HG02884 (cell line): ENCODE results near the gene CACNG3.
"Not testable (repeated sequence)": the region's sequence is repeated elsewhere in the genome, so short reads cannot be mapped to it uniquely, and the experiment has no call there.

Experiments used
- ATAC-seq: cut with Tn5 transposase; IDR thresholded peaks from one replicate; pipeline ENCODE4 v1.9.1; 2021; ENCODE audit warnings: mild to moderate bottlenecking, moderate library complexity; ENCODE audit not compliant: unreplicated experiment

Gene CACNG3

DNA sequence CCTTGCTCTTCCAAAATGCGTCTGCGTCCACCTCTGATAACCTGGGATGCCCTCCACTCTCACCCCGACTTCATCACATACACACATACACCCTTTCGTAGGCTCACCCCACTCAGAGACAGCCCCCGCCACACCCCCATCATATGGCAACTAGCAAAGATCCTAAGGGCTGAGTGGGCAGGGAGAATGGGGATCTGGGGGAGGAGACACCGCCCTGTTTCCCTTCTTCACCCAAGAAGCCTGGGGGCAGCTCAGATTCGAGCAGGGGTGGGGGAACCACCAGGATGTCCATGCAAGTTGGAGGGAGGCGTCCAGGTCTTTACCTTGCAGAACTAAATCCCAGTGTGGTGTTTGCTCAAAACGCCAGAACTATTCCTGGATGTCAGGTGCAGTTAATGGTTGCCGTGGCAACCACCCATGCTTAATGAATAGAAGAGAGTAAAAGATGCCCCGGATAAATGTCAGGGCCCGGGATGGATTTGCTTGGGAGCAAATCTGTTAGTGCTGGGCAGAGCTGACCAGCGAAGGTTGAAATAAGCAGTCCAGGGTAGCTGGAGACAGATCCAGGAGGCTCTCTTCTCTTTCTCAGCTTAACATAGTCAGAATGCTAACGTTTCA, 72.8 kb downstream of the CACNG3 start:
- ATAC-seq, result no peak

DNA sequence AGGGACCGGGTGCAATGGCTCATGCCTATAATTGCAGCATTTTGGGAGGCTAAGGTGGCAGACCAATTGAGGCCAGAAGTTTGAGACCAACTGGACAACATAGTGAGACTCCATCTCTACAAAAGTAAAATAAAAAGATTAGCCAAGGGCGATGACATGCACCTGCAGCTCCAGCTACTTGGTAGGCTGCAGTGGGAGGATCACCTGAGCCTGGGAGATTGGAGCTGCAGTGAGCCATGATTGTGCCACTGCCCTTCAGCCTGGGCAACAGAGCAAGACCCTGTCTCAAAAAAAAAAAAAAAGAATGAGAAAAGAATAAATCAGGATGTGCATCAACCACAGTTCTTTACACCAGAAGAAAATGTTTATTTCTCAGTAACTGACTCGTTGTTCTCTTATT, 76.0 kb downstream of the CACNG3 start:
- no peak for ATAC-seq

DNA sequence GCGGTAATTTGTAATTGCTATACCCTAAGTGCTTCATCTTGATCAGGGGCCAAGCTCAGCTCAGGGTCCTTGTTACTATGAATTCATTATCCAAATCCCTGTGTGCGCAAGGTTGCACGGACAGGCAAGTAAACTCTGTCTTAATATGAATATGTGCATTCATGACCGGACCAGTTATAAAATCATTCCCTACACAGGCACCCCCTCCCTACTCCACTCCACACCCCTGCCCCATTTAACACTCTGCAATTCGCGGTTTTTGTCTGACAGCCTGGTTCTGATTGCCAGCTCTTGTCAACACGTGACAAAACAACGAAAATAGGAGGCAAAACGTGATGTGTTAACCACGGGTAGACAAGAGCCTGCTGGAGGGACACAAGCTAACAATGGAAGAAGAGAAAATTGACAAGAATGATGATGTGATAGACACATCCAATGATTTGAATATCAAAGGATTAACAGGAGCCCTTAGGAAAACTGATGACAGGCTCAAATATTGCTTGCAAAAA, 76.5 kb downstream of the CACNG3 start:
- ATAC-seq, result no peak

DNA sequence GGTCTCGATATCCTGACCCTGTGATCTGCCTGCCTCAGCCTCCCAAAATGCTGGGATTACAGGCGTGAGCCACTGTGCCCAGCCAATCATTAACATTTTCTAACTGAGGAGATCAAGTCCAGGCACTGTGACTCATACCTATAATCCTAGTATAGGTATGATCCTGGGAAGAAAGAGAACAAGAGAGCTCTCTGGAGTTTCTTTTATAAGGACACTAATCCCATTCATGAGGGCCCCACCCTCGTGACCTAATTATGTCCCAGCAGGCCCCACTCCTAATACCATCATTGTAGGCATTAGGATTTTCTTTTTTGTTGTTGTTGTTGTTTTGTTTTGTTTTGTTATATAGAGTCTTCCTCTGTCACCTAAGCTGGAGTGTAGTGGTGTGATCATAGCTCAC, 80.4 kb downstream of the CACNG3 start:
- no peak for ATAC-seq

DNA sequence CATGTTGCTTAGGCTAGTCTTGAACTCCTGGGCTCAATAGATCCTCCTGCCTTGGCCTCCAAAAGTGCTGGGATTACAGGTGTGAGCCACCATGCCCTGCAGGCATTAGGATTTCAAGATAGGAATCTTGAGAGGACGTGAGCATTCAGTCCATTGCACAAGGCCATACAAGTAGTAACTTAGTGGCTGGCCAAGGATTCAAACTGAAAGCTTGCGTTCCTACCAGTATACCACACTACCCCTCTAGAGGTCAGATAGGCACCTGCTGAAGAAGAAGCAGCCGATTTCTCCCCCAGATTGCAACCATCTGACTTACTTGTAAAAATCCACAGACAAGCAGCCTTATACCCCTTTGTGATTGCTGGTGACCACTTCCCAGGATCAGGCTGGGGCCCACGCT, 80.9 kb downstream of the CACNG3 start:
- no peak for ATAC-seq

DNA sequence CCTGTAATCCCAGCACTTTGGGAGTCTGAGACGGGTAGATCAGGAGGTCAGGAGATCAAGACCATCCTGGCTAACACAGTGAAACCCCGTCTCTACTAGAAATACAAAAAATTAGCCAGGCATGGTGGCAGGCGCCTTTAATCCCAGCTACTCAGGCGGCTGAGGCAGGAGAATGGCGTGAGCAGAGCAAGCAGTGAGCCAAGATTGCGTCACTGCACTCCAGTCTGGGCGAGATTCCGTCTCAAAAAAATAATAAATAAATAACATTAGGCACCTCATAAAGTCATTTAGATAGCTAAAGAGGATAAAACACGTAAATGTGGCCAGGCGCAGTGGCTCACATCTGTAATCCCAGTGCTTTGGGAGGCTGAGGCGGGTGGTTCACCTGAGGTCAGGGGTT, 87.7 kb downstream of the CACNG3 start:
- ATAC-seq, result not testable (repeated sequence)

DNA sequence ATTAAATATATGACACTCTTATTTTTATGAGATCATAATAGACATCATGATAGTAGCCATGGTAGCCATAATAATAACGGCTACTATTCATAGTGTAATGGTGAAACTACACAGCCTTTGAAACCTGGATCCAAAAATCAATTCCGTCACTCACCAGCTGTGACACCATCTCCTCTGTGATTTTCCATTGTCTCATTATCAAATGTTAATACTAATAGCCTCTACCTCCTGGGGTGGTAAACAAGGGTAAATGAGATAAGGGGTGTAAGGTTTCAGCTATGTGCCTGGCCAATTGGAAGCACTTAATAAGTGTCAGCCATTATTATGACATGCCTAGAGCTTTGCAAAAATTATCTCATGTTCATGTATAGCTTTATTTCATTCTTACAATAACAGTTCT, 88.6 kb downstream of the CACNG3 start:
- no peak for ATAC-seq

DNA sequence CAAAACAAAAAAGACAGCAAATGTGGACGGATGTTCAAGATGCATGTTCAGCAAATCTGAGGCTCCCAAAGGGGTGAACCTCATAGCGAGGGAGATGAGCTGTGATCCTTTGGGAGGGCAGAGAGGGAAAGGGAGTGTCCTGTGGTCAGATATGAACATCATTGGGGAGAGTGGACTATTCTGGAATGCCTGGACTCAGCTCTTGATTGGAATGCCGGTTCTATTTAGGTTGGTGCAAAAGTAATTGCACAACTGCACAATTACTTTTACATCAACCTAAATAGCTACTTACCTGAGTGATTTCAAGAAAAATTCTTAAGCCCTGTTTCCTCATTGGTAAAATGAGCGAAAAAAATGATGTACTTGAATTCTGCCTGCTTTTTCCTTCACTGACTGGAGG, 89.6 kb downstream of the CACNG3 start:
- ATAC-seq, result no peak

DNA sequence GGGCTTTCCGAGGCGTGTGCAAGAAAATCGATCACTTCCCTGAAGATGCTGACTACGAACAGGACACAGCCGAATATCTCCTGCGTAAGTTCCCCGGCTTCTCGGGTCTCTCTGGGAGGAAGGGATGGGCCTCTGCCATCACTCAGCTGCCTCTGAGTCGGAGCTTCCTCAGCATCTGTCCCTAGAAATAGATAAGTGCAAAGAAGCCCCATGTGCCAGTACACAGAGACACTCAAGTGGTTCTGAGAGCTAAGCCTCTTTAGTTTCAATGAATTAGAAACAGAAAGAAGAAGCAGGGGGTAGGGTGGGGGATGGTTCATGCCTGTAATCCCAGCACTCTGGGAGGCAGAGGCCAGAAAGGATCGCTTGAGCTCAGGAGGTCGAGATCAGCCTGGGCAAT, 90.6 kb downstream of the CACNG3 start:
- ATAC-seq, result no peak

DNA sequence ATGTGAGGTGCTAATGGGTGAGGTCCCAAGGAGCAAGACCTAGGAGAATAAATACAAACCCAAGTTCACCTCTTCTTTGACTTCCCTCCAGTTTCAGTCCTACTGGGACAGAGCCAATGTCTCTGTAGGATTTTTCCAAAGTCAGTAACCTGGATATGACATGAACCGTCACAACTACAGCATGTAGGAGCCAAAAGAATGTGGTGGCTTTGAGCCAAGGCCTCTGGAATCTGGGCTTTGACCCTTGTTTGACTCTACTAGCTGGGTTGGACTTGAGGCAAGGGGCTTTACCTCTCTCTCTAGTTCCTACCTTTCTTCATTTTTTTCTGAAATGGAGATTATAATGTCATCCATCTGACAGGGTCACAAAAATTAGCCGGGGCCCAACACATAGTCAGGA, 91.4 kb downstream of the CACNG3 start:
- no peak for ATAC-seq

DNA sequence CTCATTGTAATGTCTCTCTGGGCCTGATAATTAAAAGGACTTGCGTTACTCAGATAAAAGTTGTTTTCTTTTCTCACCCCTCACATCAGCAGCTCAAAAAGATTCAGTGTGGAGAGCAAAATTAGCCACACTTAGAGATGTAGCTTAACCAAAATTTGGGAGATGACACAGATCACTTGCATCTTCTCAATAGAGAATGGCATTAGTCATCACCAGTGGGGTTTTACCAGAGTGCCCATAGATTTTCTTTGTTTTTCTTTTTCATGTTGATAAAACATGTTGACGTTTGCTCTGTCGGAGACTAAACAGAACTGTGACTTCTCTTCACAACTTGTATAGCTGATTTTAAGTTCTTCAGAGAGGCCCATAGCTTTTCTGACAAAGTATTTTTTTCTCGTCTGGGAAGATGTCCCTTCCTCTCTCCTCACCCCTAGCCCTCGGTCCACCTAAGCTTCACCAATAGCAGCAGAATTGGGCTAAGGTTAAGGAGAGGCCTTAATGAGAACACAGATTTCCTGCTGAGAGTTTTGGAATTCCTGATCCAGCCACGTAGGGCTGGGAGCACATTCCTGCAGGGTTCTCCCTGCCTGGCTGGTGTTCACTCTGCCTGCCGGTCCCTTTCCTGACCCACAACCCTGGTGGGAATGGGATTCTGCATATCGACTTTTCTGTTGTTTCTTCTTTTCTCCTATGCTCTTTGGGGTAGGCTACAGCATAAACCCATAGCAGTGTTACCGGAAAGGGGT, 92.6 kb downstream of the CACNG3 start:
- no peak for ATAC-seq

DNA sequence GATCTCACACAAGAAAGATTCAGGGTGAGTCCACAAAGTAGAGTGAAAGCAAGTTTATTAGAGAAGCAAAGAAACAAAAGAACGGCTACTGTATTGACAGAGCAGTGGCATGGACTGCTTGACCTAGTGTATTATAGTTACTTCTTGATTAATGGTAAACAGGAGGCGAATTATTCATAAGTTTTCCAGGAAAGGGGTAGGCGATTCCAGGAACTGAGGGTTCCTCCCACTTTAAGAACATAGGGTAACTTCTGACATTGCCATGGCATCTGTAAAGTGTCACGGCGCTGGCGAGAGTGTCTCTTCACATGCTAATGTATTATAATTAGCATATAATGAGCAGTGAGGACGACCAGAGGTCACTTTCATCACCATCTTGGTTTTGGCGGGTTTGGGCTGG, 93.2 kb downstream of the CACNG3 start:
- no peak for ATAC-seq

DNA sequence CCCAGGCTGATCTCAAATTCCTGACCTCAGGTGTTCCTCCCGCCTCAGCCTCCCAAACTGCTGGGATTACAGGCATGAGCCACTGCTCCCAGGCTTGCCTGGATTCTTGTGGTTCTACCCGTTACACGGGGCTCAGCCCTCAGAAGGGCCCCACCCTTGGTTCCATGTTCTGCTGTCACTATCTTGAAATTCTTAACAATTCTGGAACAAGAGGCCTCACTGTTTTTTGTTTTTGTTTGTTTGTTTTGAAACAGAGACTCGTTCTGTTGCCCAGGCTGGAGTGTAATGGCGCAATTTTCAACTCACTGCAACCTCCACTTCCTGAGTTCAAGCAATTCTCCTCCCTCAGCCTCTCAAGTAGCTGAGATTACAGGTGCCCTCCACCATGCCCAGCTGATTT, 96.6 kb downstream of the CACNG3 start:
- ATAC-seq, result no peak

DNA sequence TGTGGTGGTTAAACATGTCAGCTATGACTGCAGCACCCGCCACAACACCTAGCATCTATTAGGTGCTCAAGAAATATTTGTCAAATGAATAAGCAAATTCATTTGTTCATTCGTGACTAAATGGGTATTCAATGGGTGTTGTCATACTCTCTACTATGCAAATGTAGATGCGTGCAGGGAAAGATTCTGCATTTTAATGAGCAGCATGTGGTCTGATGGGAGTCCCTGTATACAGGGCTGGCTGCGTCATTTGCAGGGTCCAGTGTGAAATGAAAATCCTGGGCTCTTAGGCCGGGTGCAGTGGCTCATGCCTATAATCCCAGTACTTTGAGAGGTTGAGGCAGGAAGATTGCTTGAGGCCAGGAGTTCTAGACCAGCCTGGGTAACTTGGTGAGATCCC, 97.5 kb downstream of the CACNG3 start:
- ATAC-seq, result no peak

DNA sequence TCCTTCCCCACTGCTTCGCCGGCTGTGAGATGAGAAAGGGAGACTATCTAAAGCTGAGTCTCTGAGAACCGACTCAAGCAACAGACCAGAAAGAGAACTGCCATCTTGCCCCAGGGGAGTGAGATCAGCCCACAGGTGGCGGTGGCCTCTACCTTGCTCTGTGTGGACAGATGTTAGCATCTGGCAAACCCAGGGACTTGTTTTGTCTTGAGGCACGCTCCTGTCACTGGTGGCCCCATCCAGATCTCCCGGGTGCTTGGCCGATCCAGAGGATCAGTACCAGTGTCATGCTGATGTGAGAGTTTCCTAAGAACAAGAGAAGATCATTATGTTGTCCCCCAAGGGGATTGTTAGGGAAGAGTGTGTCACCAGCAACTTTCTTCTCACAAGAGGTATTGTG, 101.4 kb downstream of the CACNG3 start:
- ATAC-seq, result no peak

DNA sequence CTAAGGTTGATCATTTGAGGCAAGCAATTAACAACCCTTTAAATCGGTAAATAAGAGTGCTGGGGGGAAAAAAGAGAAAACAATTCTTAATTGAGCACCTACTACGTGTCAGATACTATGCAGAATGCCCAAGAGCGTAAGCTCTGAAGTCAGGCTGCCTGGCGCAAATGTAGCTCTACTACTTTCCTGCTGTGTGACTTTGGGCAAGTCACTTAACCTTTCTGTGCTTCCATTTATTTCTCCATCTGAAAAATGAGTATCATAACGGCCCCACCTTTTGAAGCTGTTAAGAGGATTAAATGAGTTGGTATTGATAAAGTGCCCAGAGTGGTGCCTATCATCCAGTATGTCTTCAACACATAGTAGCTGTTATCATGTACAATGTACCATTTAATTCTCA, 102.0 kb downstream of the CACNG3 start:
- no peak for ATAC-seq

DNA sequence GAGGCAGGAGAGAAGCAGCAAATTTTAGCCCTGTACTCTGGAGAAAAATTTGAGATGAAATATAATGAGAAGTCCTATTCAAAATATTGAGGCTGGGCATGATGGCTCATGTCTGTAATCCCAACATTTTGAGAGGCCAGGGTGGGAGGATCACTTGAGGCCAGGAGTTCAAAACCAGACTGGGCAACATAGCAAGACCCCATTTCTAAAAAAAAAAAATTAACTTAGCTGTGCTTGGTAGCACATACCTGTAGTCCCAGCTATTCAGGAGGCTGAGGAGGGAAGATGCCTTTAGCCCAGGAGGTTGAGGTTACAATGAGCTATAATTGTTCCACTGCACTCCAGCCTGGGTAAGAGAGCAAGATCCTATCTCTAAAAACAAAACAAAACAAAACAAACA, 103.4 kb downstream of the CACNG3 start:
- no peak for ATAC-seq

DNA sequence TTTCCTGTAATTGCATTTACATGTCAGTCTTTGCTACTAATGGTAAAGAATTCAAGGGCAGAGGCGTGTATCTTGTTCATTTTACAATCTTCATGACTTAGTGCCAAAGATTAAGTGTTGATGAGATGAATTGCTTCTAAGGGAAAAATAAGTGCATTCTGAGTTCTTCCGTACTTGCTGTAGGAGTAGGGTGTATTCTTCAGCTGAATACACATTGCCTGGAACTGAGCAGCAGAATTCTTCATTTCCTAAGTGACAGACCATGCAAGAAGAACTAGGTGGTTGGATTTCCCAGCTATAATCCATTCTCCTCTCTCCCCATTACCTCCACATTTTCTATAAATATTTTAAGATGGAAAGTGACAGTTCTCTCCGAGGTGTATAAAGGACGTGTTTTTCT, 104.8 kb downstream of the CACNG3 start:
- ATAC-seq, result no peak

DNA sequence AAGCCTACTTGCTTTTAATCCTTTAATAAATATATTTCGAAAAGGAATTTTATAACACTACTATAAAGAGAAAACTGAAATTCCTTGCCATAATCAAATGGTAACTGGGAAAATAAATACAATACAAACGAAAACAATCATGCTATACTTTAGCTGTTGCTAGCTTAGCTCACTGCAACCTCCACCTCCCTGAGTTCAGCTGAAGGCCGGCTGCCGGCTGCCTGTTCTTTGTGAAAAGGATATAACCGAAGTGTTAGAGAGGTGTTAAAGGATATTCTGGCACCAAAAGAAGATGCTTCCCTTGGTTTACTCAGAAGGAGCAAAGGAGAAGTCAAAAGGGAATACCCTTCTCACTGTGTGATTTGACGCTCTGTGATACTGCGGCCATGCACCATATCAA, 108.5 kb downstream of the CACNG3 start:
- no peak for ATAC-seq

DNA sequence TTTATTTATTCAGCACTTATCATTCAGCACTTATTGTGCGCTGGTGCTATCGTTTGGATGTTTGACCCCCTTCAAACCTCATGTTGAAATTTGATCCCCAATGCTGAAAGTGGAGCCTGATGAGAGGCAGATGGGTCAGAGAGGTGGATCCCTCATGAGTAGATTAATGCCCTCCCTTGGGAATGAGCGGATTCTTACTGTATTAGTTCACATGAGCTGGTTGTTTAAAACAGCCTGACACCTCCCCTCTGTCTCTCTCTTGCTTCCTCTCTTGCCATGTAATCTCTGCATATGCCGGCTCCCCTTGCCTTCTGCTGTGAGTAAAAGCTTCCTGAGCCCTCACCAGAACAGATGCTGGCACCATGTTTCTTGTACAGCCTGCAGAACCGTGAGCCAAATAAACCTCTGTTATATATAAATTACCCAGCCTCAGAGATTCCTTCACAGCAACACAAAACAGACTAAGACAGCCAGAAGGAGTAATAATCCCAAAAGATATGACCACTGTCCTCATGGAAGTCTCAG, 111.1 kb downstream of the CACNG3 start:
- ATAC-seq, result no peak

DNA sequence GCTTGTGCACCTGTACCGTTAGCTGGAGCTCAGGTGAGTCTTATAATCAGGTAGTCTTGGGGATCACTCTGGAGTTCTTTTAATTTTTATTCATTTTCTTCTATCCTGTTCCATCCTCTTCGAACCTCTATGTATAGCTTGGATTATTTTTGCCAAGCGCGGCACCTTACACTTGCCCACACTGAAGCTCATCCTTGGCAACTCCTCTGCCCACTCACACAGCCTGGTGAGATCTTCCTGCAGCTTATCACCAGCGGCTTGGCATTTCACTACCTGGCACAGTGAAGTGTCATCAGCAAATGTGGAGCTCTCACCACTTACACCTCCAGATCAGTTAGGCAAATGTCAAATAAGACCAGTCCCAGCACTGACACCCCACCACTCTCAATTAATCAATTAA, 116.7 kb downstream of the CACNG3 start:
- no peak for ATAC-seq

DNA sequence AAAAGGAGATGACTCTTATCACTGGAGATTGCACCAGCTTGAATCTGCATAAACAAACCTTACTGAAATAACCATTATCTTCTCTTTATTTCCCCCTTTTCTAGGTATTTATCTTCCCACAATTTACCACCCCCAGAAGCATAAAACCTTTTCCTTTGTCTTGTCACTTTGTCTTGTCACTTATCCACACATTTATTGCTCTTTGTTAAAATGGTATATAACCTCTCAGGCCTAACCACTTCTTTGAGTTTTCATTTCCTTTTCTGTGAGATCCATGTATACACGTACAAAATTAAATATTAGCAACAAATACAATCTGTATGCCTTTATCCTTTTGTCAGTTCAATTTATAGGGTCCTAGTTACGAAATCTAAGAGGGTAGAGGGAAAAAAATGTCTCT, 122.9 kb downstream of the CACNG3 start:
- no peak for ATAC-seq
